ENCODE data around the gene RAMACL.
"Not testable (repeated sequence)": the region's sequence is repeated elsewhere in the genome, so short reads cannot be mapped to it uniquely, and the experiment has no call there.

The RAMACL gene

GRCh38 chr6:166595061-166595780 is 8.7 kb upstream of the RAMACL start:
- no peak for DNase-seq

- no peak for DNase-seq
Observed at GRCh38 chr6:166592821-166593220, 6.3 kb upstream of the RAMACL start.

- DNase-seq = no peak
Observed at GRCh38 chr6:166591961-166592520, 5.6 kb upstream of the RAMACL start.

- DNase-seq = no peak
Observed at GRCh38 chr6:166591026-166591425, 4.5 kb upstream of the RAMACL start.

GRCh38 chr6:166589786-166590574 is 3.5 kb upstream of the RAMACL start:
- no peak for DNase-seq

GRCh38 chr6:166589337-166589731 is 2.9 kb upstream of the RAMACL start:
- DNase-seq = no peak

- no peak for DNase-seq
Observed at GRCh38 chr6:166588691-166589336, 2.3 kb upstream of the RAMACL start.

- no peak for DNase-seq
Observed at GRCh38 chr6:166587631-166588413, 1.3 kb upstream of the RAMACL start.

- DNase-seq = no peak
Observed at GRCh38 chr6:166584853-166585429, 1.5 kb downstream of the RAMACL start.

- DNase-seq = no peak
Observed at GRCh38 chr6:166584155-166584554, 2.3 kb downstream of the RAMACL start.

- no peak for DNase-seq
Observed at GRCh38 chr6:166583230-166583965, 3.1 kb downstream of the RAMACL start.

GRCh38 chr6:166582258-166582657 is 4.2 kb downstream of the RAMACL start:
- no peak for DNase-seq

- not testable (repeated sequence) for DNase-seq
Observed at GRCh38 chr6:166581801-166582200, 4.7 kb downstream of the RAMACL start.

- DNase-seq = no peak
Observed at GRCh38 chr6:166581091-166581511, 5.4 kb downstream of the RAMACL start.

GRCh38 chr6:166580076-166581050 is 6.1 kb downstream of the RAMACL start:
- no peak for DNase-seq

GRCh38 chr6:166579237-166579850 is 7.1 kb downstream of the RAMACL start:
- DNase-seq = no peak

GRCh38 chr6:166578536-166579236 is 7.8 kb downstream of the RAMACL start:
- DNase-seq = no peak

GRCh38 chr6:166575205-166575604 is 11.3 kb downstream of the RAMACL start:
- DNase-seq = no peak
